Lung microvascular endothelial cell (primary cell): ENCODE measurements around the gene VAMP8. TPM values are rescaled to one million over a fixed set of nuclear protein-coding genes. Genes with fewer than 3 reads are reported as not detected.
"Not testable (repeated sequence)": the region's sequence is repeated elsewhere in the genome, so short reads cannot be mapped to it uniquely, and the experiment has no call there.

Experiments used
- DNase-seq, 2 donors: peaks; one replicate each; pipeline versions ENCODE4 v3.0.0 to v3.0.0-alpha.2; 2010; ENCODE audit warnings: low read depth in 2 of 2
- total RNA-seq: library from RNA; depleted of rRNA; stranded (reverse); fragments of >200 nt; gene quantifications from 2 replicates; pipeline ENCODE4 v1.2.1, GENCODE V29; 2014

VAMP8 gene
- total RNA-seq: 9.7 and 13.7 TPM in 2 replicates

DNA sequence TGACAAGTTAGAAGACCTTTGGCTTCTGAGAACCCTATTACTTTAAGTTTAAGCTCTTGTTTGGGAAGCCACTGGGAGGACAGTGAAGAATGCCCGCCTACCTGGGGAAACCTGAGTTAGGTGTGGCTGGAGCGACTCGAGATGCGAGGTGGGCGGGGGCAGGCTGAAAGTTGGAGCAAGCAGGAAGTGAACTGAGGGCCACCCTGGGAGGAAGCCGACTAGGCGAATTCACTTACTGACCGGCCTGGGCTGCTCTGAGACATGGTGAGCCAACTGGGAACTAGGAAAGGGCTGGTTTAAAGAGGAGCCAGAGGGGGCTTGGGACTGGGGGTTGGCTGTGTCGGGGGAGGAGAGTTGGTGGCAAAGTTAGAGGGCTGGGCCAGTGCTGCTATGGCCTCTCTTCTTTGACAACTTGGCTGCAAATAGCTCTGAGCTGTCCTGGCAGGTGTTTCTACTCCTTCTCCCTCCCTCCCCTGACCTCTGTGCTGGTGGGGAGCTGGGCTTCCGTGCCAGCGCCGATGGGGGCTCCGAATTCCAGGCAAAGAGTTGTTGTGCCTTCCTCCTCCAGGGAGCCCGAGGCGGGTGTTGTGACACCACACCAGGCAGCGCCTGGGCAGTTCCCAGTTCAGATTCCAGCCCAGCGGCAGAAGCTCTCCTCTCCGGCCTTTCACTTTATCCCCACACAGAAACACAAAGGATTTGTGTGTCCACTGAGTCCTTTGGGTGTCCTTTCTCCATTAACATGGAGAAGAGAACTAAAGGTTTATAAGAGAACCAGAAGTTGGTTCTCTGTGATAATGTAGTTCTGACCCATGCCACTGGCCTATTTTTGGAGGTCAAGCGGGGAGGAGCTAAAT is at the start of gene VAMP8:
VAMP8 (plus strand) TSS at position 201 of the 857 bp plus-strand sequence; CDS start at position 262, 61 bp downstream.
- no peak for DNase-seq

DNA sequence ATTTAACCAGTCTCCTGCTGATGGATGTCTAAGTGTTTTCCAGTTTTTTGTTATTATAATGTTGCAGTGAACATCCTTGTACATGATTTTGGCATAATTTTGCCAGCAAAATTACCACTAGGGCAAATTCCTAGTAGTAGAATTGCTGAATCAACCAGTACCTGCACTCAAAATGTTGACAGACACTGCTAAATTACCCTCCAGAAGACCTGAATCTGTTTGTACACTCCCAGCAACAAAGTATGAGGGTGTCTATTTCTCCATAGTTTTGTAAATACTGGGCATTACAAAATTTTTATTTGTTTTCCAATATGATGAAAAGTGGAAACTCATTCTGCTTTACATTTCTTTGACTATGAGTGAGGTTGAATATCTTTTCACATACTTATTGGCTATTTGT is 49.6 kb upstream of the VAMP8 start:
- no peak for DNase-seq

DNA sequence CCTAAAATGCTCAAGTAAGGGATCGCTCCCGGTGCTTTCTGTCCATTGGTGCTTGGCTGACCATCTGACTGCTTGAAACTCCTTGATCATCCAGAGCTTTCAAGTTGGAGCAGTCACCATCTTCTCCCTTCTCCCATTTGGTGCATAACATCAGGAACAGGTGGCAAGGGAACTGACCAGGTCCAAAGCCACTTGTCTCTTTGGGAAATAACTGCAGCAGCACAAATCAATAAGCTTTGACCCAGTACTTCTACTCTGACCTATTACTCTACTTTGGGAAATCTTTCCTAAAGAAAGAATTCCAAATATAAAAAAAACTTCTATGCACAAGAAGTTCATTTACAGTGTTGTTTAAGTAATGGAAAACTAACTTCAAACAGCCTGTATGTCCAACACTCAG is 49.0 kb upstream of the VAMP8 start:
- no peak for DNase-seq

DNA sequence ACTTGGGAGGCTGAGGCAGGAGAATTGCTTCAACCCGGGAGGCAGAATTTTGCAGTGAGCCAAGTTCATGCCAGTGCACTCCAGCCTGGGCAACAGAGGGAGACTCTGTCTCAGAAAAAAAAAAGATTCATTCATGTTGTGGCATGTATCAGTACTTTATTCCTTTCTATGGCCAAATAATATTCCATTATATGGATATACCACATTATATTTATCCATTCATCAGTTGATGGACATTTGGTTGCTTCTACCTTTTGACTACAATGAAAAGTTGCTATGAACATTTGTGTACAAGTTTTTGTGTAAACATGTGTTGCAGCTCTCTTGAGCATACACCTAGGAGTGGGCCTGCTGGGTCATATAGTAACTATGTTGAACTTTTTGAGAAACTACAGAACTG is 47.6 kb upstream of the VAMP8 start:
- no peak for DNase-seq

- no peak for DNase-seq
Observed at GRCh38 chr2:85531589-85531988, 45.8 kb upstream of the VAMP8 start.

GRCh38 chr2:85534099-85534498 is 43.3 kb upstream of the VAMP8 start:
- DNase-seq: no peak

DNA sequence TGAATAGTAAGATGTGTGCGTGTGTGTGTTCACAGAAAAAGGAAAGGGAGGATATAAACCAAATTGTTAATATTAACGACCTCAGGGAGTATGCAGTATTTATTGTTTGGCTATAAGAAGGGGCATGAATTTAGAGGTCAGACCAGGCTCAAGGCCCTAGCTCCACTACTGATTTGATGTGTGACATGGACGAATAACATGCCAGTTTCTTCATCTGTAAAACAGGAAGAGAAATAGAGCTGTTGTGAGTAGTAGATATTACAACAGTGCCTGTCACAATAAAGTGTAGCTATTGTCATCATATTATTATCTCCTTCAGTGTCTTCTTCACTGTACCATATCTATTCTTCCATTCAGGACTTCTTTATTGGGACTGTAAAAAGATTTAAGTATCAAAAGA is 42.5 kb upstream of the VAMP8 start:
- no peak for DNase-seq

- peak in 1 of 2 donors; percentile 77 for DNase-seq
Observed at GRCh38 chr2:85536479-85536878, 40.9 kb upstream of the VAMP8 start.

GRCh38 chr2:85537600-85538506 is 39.5 kb upstream of the VAMP8 start:
- peak; percentile 48 to 64 for DNase-seq

GRCh38 chr2:85538507-85539360 is 38.7 kb upstream of the VAMP8 start, which contains the start of gene MAT2A:
MAT2A (plus strand) TSS chr2:85539168; CDS start chr2:85539288, 120 bp downstream.
- peak; percentile 93 to 97 for DNase-seq

DNA sequence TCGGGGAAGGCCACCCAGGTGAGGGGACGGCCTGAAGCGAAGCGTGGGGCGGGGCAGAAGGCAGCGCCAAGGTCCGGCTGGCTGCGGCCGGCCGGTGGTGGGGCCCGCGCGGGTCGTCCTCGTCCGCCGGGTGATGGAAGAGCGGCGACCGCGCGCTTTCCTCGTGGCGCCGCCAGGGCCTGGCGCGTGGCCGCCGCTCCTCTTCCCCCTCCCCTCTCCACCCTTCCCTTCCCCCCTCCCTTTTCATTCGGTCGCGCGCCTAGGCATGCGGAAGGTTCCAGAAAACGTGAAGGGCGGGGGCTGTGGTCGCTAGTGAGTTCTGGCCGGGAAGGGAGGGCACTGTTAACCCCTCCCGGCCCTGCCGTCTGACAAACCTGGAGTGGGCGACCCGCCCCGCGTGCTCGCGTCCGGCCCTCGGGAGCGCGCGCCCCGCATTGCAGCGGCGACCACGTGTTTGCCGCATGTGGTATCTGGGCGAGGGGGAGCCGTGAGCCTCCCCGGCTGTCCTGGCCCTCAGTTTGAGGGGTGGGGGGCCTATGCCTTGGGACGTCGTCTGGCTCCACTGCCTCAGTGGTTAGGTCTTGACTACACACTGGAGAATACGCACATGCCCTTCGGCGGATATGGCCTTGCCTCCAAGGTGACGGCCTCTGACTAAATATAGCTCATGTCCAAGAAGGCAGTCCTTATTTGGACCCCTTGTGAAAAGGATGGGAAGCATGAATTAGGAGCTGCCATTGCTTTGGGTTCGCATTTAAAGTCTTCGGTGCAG is 37.8 kb upstream of the VAMP8 start:
- peak; percentile 68 to 80 for DNase-seq

DNA sequence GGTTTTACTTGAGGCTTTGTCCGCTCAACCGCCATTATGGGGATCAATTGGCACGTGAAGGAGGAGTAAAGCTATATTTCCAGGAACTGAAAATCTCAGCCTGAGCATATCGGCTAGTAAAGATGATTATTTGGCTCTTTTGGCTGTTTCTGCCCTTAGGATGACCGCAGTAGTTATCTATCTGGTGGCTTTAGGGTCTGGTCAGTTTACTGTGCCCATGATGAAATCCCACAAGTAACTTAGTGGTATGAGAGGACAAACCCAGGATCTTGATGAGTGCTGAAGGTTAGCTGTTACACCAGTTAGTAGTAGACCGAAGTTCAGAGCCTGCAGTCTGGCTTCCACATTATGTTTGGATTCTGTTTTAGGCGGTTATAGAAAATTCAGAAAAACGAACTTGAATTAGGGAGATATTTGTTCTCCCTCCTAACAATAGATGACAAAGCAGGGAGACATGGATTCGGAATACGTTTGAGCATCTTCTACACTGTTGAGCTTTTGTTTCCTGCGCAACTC is 37.2 kb upstream of the VAMP8 start:
- DNase-seq: peak; percentile 24 to 28

DNA sequence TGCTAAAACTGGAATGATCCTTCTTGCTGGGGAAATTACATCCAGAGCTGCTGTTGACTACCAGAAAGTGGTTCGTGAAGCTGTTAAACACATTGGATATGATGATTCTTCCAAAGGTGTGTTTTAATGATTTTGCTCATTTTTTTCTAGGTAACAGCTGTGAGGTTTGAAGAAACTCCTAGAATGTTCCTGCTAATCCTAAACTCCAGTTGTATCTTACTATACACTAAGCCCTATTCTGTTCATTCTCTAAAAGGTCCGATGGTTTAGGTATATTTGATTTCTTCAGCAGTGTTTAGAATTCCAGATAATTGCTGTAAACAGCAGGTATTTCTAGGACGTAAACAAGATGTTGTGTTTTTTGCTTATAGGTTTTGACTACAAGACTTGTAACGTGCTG is 36.1 kb upstream of the VAMP8 start:
- no peak for DNase-seq

DNA sequence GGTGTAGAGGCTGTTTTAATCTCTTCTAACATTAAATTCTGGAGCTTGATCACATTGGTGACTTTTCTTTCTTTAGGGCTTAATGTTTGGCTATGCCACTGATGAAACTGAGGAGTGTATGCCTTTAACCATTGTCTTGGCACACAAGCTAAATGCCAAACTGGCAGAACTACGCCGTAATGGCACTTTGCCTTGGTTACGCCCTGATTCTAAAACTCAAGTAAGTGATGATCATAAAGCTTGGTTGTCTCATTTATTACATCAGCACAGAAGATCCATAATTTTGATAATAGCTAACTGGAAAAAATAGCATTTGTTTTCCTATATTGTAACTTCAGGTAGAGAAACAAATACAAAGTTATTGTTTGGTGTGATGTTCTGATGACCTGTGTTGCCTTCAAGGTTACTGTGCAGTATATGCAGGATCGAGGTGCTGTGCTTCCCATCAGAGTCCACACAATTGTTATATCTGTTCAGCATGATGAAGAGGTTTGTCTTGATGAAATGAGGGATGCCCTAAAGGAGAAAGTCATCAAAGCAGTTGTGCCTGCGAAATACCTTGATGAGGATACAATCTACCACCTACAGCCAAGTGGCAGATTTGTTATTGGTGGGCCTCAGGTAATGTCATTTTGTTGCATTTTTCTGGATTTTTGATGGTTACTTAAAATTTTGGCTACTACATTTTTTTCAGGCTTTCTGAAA is 35.5 kb upstream of the VAMP8 start:
- no peak for DNase-seq

DNA sequence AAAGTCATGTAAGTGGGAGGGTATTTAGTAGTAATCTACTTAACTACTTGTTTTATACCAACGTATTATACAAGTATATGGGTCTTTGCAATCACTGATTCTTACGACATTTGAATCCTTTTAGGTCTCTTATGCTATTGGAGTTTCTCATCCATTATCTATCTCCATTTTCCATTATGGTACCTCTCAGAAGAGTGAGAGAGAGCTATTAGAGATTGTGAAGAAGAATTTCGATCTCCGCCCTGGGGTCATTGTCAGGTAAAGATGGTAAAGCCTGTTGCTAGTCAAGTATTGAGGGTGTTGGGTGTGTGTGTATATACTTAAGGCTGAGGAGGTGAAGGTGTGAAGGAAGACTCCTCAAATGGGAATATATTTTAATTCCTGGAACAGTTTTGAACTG is 34.6 kb upstream of the VAMP8 start:
- no peak for DNase-seq

DNA sequence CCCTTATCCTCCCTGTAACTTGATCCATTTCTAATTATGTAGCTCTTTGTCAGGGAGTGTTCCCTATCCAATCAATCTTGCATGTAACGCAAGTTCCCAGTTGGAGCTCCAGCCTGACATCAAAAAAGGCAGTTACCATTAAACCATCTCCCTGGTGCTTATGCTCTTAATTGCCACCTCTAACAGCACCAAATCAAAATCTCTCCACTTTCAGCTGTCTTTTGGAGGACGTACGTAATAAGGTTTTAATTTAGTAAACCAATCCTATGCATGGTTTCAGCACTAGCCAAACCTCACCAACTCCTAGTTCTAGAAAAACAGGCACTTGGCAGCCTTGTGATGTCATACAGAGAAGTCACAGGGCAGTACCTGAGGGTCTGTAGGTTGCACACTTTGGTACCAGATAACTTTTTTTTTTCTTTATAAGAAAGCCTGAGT is 33.1 kb upstream of the VAMP8 start:
- DNase-seq: not testable (repeated sequence)

- not testable (repeated sequence) for DNase-seq
Observed at GRCh38 chr2:85544915-85545779, 32.2 kb upstream of the VAMP8 start.

GRCh38 chr2:85545780-85546240 is 31.6 kb upstream of the VAMP8 start:
- no peak for DNase-seq
